Fibroblast of gingiva (primary cell): ENCODE results near the gene NPHP3.
"Not testable (repeated sequence)": the region's sequence is repeated elsewhere in the genome, so short reads cannot be mapped to it uniquely, and the experiment has no call there.

Experiments used
- DNase-seq: peaks from one replicate; pipeline ENCODE4 v3.0.0-alpha.2; 2011; ENCODE audit warnings: low read depth

NPHP3 gene

GRCh38 chr3:132722165-132723023 is at the start of gene NPHP3:
NPHP3 (minus strand) TSS chr3:132722409; CDS start chr3:132722355, 54 bp downstream.
- DNase-seq: peak; percentile 98

- no peak for DNase-seq
These were observed 36.5 kb upstream of the NPHP3 start for GRCh38 chr3:132758740-132759139.

- no peak for DNase-seq
These were observed 34.0 kb upstream of the NPHP3 start for GRCh38 chr3:132756108-132756650.

- DNase-seq: no peak
These were observed 31.7 kb upstream of the NPHP3 start for GRCh38 chr3:132753946-132754345.

GRCh38 chr3:132749786-132750185 is 27.6 kb upstream of the NPHP3 start:
- no peak for DNase-seq

- not testable (repeated sequence) for DNase-seq
These were observed 24.5 kb upstream of the NPHP3 start for GRCh38 chr3:132746720-132747119.

- no peak for DNase-seq
These were observed 16.1 kb upstream of the NPHP3 start for GRCh38 chr3:132738314-132738713.

- no peak for DNase-seq
These were observed 13.4 kb upstream of the NPHP3 start for GRCh38 chr3:132735589-132735988.

GRCh38 chr3:132730891-132731580 is 8.8 kb upstream of the NPHP3 start:
- peak; percentile 32 for DNase-seq

GRCh38 chr3:132726341-132726823 is 4.2 kb upstream of the NPHP3 start:
- DNase-seq: no peak

GRCh38 chr3:132723024-132723950 is 1.1 kb upstream of the NPHP3 start:
- DNase-seq: no peak

- DNase-seq: peak; percentile 54
These were observed 587 bp downstream of the NPHP3 start for GRCh38 chr3:132721479-132722164.

GRCh38 chr3:132720228-132720627 is 2.0 kb downstream of the NPHP3 start:
- DNase-seq: no peak

- DNase-seq: no peak
These were observed 5.8 kb downstream of the NPHP3 start for GRCh38 chr3:132716372-132716771.

- DNase-seq: no peak
These were observed 8.1 kb downstream of the NPHP3 start for GRCh38 chr3:132713977-132714727.

- DNase-seq: no peak
These were observed 11.9 kb downstream of the NPHP3 start for GRCh38 chr3:132710311-132710710.

- no peak for DNase-seq
These were observed 12.4 kb downstream of the NPHP3 start for GRCh38 chr3:132709761-132710160.

GRCh38 chr3:132703733-132704132 is 18.5 kb downstream of the NPHP3 start:
- DNase-seq: no peak

GRCh38 chr3:132695422-132695821 is 26.8 kb downstream of the NPHP3 start:
- no peak for DNase-seq

GRCh38 chr3:132694991-132695390 is 27.2 kb downstream of the NPHP3 start:
- no peak for DNase-seq
